DLD1 (cell line): ENCODE measurements around the gene AMHR2.

ENCODE experiments used
- in situ Hi-C: cut with HindIII; loops from 2 replicates; pipeline ENCODE4 v1.10.0; 2017; ENCODE audit warnings: low sequenced_read_pairs

AMHR2 gene

DNA sequence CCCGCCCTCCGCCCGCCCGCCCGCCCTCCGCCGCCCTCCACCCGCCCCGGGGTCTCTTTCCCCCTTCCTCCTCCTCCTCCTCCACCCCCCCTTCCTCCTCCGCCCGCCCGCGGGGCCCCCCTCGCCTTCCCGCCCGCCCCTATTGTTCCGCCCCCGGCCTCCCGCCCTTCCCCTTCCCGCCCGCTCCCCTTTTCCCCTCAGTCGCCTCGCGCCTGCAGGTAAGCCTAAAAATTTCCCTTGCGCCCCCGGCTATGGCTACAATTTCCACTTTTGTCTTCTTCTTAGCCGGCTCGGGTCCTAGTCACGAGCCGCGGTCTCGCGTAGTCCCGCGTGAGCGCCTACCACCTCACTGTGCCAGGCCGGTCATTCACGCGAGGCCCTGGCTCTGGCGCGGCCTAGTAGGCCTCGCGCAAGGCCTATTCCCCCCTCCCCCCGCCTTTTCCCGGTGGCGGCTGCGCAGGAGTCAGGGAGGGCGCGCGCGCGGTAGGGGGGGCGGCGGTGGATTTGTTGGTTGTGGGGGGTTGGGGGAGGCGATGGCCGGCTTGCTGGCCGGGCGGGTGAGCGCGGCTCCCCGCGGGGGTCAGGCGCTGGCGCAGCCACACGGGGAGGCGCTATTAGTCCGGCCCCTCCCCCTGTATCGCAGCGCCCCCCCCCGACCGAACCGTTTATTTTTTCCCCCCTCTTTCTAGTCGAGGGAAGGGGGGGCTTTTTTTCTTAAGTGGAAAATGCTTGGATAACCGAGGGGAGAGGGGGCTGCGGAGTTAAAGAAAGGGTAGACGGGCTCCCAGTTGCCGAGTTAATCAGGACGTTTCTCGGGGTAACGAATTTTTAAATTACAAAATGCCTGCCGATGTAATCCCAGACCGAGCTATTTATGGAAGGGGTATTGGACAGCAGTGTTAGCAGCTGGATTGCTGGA lies 28.8 kb downstream of the AMHR2 start:
- in situ Hi-C loops = no loop called here

DNA sequence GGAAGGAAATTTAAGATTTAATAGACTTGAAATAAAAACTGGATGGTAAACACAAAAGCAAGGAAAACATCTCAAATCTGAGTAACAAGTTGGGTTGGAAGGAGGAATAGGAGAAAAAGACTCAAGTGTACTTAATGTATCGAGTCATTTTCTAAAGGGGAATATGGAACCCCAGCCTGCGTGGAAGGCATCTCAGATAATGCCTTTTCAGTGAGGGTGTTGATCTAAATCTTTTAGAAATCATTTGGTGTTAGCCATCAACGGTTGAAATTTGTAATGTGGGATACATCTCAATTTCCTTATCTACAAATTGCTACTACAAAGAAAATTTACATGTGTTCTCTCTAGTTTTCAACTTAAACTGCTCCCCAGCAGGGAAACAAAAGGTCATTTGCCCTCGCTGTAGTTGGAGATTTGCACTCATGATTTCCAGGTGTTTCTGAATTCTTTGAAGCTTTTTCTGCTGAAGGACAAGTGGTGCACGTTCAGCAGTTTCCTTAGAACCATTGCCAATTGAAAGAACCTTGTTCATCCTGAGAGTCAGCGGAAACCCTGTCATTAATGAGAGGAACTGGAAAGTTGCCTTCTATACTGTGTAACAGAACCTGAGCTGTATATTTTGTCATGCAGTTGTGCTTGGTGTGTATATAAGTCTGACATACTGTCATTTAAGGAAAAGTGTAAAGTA lies 30.4 kb downstream of the AMHR2 start:
- in situ Hi-C loops = no loop called here

DNA sequence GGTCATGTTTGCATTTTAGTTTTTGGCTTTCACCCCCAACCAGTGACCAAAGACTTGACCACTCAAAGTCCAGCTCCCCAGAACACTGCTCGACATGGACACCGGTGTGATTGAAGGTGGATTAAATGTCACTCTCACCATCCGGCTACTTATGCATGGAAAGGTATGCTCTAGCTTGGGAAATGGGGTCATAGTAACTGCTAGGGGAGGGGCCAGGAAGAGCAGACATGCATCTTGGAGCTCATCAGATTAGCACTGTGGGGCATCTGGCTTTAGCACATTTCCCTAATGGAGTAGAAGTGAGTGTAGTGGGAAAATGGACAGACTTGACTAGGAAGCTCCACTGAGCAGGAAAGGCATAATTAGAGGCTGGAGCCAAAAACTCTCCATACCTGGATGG lies 31.1 kb downstream of the AMHR2 start:
- in situ Hi-C loops = no loop called here

DNA sequence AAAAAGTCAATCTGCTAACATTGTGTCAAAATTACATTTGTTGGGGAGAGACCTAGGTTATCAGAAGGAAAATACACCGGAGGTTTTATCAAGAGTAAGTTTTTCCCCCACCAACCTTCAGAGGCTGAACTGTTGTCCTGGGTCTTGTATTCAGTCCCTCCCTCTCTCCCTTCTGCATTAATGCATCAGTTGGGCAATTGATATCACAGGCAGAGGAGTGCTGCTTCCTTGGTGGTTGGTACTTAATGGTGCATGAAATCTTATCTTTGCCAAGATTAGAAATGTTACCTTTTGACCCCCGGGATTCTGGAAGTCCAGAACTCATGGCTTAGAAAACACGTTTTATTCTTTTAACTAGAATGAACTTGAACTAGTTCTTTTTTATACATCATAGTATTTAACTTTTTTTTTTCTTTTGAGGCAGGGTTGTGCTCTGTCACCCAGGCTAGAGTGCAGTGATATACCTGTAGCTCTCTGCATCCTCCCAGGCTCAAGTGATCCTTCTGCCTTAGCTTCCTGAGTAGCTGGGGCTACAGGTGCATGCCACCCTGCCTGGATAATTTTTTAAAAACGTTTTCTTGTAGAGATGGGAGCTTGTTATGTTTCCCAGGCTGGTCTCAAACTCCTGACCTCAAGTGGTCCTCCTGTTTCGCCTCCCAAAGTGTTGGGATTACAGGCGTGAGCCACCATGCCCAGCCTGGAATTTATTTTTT lies 33.2 kb downstream of the AMHR2 start:
- in situ Hi-C loops = no loop called here

GRCh38 chr12:53459097-53459496 lies 35.4 kb downstream of the AMHR2 start:
- in situ Hi-C loops = no loop called here

GRCh38 chr12:53461059-53461458 lies 37.4 kb downstream of the AMHR2 start:
- in situ Hi-C loops = no loop called here

DNA sequence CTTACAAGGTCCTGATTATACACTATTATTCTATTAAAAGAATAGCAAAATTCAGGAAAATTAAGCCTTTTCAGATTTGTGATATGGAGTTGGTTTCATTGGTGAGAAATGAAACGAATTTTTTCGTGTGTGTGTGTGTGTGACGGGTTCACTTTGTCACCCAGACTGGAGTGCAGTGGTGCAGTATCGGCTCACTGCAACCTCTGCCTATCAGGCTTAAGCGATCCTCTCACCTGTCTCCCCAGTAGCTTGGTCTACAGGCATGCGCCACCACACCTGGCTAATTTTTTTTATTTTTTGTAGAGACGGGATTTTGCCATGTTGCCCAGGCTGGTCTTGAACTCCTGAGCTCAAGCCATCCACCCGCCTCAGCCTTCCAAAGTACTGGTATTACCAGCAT lies 37.9 kb downstream of the AMHR2 start:
- in situ Hi-C loops = no loop called here

GRCh38 chr12:53462935-53463334 lies 39.3 kb downstream of the AMHR2 start:
- in situ Hi-C loops = no loop called here

GRCh38 chr12:53463802-53464560 lies 40.3 kb downstream of the AMHR2 start:
- in situ Hi-C loops = no loop called here

DNA sequence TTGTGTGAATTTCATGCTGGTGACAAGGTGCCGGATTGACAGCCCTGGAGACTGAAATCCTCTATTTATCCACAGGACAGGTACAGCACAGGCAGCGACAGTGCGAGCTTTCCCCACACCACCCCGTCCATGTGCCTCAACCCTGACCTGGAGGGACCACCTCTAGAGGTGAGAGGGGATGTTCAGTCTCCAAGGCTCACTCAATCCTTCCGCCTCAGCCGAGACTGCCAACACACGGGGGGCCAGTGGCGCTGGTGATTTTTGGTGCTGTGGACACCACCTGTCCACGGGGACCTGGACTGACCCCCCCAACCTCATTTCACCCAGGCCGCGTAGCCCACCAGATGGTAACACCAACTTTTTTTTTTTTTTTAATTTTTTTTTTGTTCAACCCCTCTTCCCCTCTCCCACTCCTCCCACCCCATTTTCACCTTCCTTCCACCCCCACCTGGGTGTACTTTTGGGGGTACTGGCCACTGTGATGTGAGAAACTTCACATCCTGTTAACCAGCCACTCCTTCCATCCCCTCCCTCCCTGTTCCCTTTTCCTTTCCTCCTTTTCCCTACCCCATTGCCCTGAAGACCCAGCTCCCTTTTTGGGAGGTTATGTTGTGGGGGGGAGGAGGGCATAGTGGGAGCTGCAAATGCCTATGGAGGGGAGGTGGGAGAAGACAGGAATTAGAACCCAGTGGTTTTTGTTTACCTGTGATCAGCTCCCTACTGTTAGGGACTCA lies 41.2 kb downstream of the AMHR2 start:
- in situ Hi-C loops = no loop called here

- in situ Hi-C loops = no loop called here
Measured at GRCh38 chr12:53465679-53466078, 42.0 kb downstream of the AMHR2 start.

DNA sequence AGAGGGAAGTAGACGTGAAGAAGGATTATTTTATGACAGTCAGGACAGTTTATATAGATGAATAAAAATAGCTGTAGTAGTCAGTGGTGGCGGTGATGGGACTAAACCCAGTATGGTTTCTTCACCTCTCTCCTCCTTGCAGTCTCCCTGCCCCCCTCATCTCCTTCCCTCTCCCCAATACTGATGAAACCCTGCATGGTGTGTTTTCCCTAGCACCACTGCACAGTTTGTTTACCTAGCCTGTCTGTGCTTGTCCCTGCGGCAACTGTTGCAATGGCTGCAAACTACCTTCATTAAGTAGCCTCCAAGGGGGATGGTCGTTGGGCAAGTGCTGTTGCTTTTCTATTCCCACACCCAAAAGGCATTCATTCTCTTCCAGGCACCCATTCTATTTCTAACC lies 43.0 kb downstream of the AMHR2 start:
- in situ Hi-C loops = no loop called here

GRCh38 chr12:53467082-53467481 lies 43.4 kb downstream of the AMHR2 start:
- in situ Hi-C loops = no loop called here

GRCh38 chr12:53467880-53468279 lies 44.2 kb downstream of the AMHR2 start:
- in situ Hi-C loops = no loop called here

GRCh38 chr12:53468282-53468681 lies 44.6 kb downstream of the AMHR2 start:
- in situ Hi-C loops = no loop called here

DNA sequence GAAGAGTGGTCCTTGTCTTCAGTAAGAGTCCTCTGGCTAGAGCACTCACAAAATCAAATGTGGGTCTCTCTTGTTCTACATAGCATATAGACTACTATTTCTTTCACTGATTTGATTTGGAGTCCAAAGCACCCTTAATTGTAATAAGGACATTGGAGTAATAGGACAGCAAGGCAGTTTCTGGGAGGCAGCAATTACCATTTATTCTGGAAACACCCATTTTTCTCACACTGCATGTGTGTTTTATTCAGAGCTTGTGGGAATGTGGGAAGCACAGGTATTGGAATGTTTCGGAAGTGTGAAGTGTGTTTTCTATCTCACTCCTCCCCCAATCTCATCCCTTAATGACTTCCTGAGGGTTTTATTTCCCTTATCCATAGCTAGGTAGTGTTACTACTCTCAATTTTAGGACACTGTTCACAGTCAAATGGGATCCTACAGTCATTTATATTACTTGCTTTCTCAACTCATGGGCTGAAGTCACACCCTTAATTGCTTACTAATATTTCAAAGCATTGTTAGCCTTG lies 48.5 kb downstream of the AMHR2 start:
- in situ Hi-C loops = no loop called here

- in situ Hi-C loops = no loop called here
Measured at GRCh38 chr12:53474077-53474476, 50.4 kb downstream of the AMHR2 start.

- in situ Hi-C loops = no loop called here
Measured at GRCh38 chr12:53474819-53475218, 51.2 kb downstream of the AMHR2 start.

DNA sequence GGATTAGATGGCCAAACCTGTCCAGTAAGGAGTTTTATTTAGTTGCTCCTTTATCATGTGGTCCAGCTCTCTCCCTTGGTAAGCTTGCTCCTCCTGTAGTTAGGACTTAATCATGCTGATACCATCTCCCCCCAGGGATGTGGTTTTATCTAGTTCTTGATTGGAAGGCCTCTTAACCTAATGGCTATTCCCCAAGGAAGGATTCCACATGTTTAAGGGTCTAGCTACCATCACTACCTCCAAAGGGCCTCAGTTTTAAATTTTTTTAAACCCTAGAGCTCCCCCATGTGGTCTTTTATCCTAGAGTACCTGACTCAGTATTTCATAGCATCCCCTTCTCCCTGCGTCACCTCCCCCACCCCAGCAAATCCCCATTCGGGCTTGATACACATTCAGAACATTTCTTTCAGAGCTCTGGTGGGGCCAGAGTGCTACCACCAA lies 53.1 kb downstream of the AMHR2 start:
- in situ Hi-C loops = no loop called here

GRCh38 chr12:53478865-53479264 lies 55.2 kb downstream of the AMHR2 start:
- in situ Hi-C loops = no loop called here
